Measurements from ENCODE around the gene DAB2IP.

DNA sequence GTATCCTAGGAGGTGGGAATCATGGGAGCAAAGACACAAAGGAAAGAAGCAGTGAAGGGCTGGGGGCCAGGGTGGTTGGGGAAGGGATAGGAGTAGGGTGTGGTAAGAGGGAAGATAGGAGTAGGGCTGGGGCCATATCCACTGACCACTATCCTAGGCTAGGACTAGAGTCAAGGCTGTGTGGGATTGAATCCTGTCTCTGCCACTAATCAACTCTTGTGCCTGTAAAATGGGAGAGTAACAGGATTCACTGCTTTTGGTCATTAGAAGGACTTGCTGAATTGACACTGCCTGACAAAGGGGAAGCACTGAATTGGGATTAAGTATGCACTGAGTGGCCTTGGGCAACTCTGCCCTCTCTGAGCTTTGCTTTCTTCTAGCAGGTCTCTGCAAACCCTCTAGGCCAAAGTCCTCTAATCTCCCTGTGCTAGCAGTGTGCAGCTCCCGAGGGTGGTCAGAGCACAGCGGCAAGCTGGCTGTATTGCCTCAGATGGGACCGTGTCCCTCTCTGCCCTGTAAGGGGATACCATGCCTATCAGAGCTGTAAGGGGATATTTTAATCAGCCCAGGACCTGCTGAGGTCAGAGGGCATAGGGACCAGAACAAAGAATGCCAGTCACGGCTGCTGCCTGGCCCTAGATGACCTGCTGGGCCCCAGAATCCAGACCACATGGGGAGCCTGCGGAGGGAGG lies 12.4 kb upstream of the DAB2IP start:
- TF ChIP-seq POLR2AphosphoS5 (IDR thresholded peaks at IDR 0.05) (no peak), TAF1 (IDR thresholded peaks at IDR 0.05; ENCODE audit: low read depth) (no peak)
- TF ChIP-seq, protein P1, sequence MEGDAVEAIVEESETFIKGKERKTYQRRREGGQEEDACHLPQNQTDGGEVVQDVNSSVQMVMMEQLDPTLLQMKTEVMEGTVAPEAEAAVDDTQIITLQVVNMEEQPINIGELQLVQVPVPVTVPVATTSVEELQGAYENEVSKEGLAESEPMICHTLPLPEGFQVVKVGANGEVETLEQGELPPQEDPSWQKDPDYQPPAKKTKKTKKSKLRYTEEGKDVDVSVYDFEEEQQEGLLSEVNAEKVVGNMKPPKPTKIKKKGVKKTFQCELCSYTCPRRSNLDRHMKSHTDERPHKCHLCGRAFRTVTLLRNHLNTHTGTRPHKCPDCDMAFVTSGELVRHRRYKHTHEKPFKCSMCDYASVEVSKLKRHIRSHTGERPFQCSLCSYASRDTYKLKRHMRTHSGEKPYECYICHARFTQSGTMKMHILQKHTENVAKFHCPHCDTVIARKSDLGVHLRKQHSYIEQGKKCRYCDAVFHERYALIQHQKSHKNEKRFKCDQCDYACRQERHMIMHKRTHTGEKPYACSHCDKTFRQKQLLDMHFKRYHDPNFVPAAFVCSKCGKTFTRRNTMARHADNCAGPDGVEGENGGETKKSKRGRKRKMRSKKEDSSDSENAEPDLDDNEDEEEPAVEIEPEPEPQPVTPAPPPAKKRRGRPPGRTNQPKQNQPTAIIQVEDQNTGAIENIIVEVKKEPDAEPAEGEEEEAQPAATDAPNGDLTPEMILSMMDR (IDR thresholded peaks at IDR 0.05; ENCODE audit: poor library complexity, severe bottlenecking): no peak

Measured in neural cell (in vitro differentiated cells).